ENCODE results near the gene RGS12. TPM values are rescaled to one million over a fixed set of nuclear protein-coding genes. Genes with fewer than 3 reads are reported as not detected.

The RGS12 gene
- total and polyA plus RNA-seq, 2 donors (not counting 1 experiment from before 2014, with no cell fraction given): 3.5 to 13.9 TPM

DNA sequence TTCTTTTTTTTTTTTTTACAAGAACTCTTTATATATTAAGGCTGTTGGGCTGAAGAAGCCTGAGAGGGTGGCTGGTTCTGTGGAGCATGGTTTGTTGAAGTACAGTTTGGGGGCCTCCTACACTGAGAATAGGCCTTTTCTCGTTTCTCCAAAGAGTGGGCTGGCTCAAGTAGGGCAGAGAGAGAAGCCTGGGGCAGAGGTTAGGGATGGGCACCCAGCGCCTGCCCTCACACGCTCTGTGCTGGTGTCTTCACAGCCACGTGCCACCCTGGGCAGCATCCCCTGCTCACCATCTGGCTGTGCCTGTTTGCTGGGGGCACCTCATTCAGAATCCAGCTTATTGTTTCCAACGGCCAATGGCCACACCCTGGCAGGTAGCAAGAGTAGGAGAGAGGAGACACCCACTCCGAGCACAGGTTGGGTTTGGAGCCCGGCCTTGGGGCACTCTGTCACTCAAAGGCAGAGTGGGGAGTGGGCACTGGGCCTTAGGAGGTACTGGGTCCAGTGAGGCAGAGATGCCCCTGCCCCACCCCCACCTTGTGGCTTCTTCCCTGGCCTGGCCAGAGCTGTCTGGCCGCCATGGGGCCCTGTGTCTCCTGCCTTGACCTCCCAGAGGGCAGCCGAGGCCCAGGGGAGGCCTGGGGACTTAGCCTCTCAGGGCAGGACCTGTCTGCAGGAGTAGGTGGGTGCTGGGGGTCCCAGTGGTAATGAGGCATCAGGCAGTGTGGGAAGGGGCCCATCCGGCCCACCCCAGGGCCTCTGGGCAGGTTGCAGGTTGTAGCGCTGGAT is 40.9 kb upstream of the RGS12 start:
- no peak overlapping the region for H3K4me2 ChIP-seq (replicated peaks; ENCODE audit: low read depth, low read length, poor library complexity, severe bottlenecking)
- H3K4me3 Mint-ChIP-seq: no peak overlapping the region
- H3K27ac Mint-ChIP-seq: no peak overlapping the region
- CTCF ChIA-PET: no interaction called here
- H3K4me1 Mint-ChIP-seq: peaks cover 4% of the 10 kb centered on the region
- intact Hi-C loops (cut with micrococcal nuclease): no loop called here
- no peaks in the 10 kb centered on the region for H3K36me3 ChIP-seq (replicated peaks in 1 of 2; ENCODE audit: control extremely low read depth in 1 of 2, control insufficient read depth in 1 of 2, extremely low read depth in 1 of 2, insufficient read depth in 2 of 2, low read length in 1 of 2)
- no peak overlapping the region for H3K27ac ChIP-seq (ENCODE audit: low read length in 2 of 2)
- 96% methylated on average over 8 of the region's 11 CpGs for WGBS (ENCODE audit: insufficient coverage)
- H3K27me3 Mint-ChIP-seq: no peaks in the 10 kb centered on the region
- no peaks in the 10 kb centered on the region for H3K4me1 ChIP-seq (ENCODE audit: control insufficient read depth in 2 of 2, insufficient read depth in 2 of 2, low read length in 2 of 2)
- H2AFZ ChIP-seq (ENCODE audit: insufficient read depth, low read depth, low read length, poor library complexity, severe bottlenecking): no peak overlapping the region
- H3K4me3 ChIP-seq (ENCODE audit: control extremely low read depth in 1 of 5, extremely low read depth in 1 of 5, insufficient read depth in 1 of 5, low read depth in 2 of 5, low read length in 4 of 5): no peak overlapping the region
- ATAC-seq (ENCODE audit: low read depth) (no peak), DNase-seq (no peak)
- POLR2A ChIA-PET: no interaction called here
- H3K9ac ChIP-seq (ENCODE audit: low read length): no peak overlapping the region
- TF ChIP-seq, protein P1, sequence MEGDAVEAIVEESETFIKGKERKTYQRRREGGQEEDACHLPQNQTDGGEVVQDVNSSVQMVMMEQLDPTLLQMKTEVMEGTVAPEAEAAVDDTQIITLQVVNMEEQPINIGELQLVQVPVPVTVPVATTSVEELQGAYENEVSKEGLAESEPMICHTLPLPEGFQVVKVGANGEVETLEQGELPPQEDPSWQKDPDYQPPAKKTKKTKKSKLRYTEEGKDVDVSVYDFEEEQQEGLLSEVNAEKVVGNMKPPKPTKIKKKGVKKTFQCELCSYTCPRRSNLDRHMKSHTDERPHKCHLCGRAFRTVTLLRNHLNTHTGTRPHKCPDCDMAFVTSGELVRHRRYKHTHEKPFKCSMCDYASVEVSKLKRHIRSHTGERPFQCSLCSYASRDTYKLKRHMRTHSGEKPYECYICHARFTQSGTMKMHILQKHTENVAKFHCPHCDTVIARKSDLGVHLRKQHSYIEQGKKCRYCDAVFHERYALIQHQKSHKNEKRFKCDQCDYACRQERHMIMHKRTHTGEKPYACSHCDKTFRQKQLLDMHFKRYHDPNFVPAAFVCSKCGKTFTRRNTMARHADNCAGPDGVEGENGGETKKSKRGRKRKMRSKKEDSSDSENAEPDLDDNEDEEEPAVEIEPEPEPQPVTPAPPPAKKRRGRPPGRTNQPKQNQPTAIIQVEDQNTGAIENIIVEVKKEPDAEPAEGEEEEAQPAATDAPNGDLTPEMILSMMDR (IDR thresholded peaks at IDR 0.05): no peak
- no peaks in the 10 kb centered on the region for H3K9me3 ChIP-seq (ENCODE audit: control extremely low read depth in 1 of 3, control insufficient read depth in 2 of 3, insufficient read depth in 1 of 3, low read length in 2 of 3)
- no peaks in the 10 kb centered on the region for H3K27me3 ChIP-seq (replicated peaks in 1 of 4; ENCODE audit: control extremely low read depth in 1 of 4, control insufficient read depth in 3 of 4, insufficient read depth in 4 of 4, low read length in 3 of 4)
- H3K9me3 Mint-ChIP-seq (ENCODE audit: insufficient read depth): no peaks in the 10 kb centered on the region
- no peaks in the 10 kb centered on the region for H3K79me2 ChIP-seq (ENCODE audit: control insufficient read depth, insufficient read depth, low read length)
- H4K20me1 ChIP-seq (ENCODE audit: control insufficient read depth, insufficient read depth, low read length, poor library complexity, severe bottlenecking): no peaks in the 10 kb centered on the region

GRCh38 chr4:3252480-3252828 is 40.4 kb upstream of the RGS12 start:
- DNase-seq (no peak), ATAC-seq (ENCODE audit: low read depth) (no peak)
- no peaks in the 10 kb centered on the region for H3K27me3 ChIP-seq (replicated peaks in 1 of 4; ENCODE audit: control extremely low read depth in 1 of 4, control insufficient read depth in 3 of 4, insufficient read depth in 4 of 4, low read length in 3 of 4)
- no peaks in the 10 kb centered on the region for H4K20me1 ChIP-seq (ENCODE audit: control insufficient read depth, insufficient read depth, low read length, poor library complexity, severe bottlenecking)
- Mint-ChIP-seq H3K9me3 (ENCODE audit: insufficient read depth) (no peaks in the 10 kb centered on the region), H3K27ac (no peak overlapping the region), H3K4me1 (peaks cover 10% of the 10 kb centered on the region), H3K4me3 (no peak overlapping the region), H3K27me3 (no peaks in the 10 kb centered on the region)
- no peaks in the 10 kb centered on the region for H3K79me2 ChIP-seq (ENCODE audit: control insufficient read depth, insufficient read depth, low read length)
- H3K4me2 ChIP-seq (replicated peaks; ENCODE audit: low read depth, low read length, poor library complexity, severe bottlenecking): no peak overlapping the region
- intact Hi-C loops (cut with micrococcal nuclease): no loop called here
- no peak overlapping the region for H2AFZ ChIP-seq (ENCODE audit: insufficient read depth, low read depth, low read length, poor library complexity, severe bottlenecking)
- ChIA-PET POLR2A (no interaction called here), CTCF (no interaction called here)
- H3K9me3 ChIP-seq (ENCODE audit: control extremely low read depth in 1 of 3, control insufficient read depth in 2 of 3, insufficient read depth in 1 of 3, low read length in 2 of 3): no peaks in the 10 kb centered on the region
- no peak overlapping the region for H3K27ac ChIP-seq (ENCODE audit: low read length in 2 of 2)
- WGBS (ENCODE audit: insufficient coverage): no CpG with 5 or more reads among the region's 3 CpGs
- no peak overlapping the region for H3K4me3 ChIP-seq (ENCODE audit: control extremely low read depth in 1 of 5, extremely low read depth in 1 of 5, insufficient read depth in 1 of 5, low read depth in 2 of 5, low read length in 4 of 5)
- no peak overlapping the region for H3K9ac ChIP-seq (ENCODE audit: low read length)
- TF ChIP-seq, protein P1 (IDR thresholded peaks at IDR 0.05): no peak
- no peak for TF ChIP-seq EZH2 (IDR thresholded peaks at IDR 0.05; ENCODE audit: borderline replicate concordance, insufficient read depth, low read depth, low read length, poor library complexity, severe bottlenecking)
- peaks cover 3 to 6% of the 10 kb centered on the region in 2 donors for H3K4me1 ChIP-seq (ENCODE audit: control insufficient read depth in 2 of 2, insufficient read depth in 2 of 2, low read length in 2 of 2)
- H3K36me3 ChIP-seq (replicated peaks in 1 of 2; ENCODE audit: control extremely low read depth in 1 of 2, control insufficient read depth in 1 of 2, extremely low read depth in 1 of 2, insufficient read depth in 2 of 2, low read length in 1 of 2): no peaks in the 10 kb centered on the region

Measured in B cell (primary cell).